Fibroblast of mammary gland (primary cell): ENCODE data around the gene AP3S2.
A peak's percentile ranks its signal among the peaks of the same experiment; 100 is the strongest.
"Not testable (repeated sequence)": the region's sequence is repeated elsewhere in the genome, so short reads cannot be mapped to it uniquely, and the experiment has no call there.

ENCODE experiments used
- DNase-seq: peaks from one replicate; pipeline ENCODE4 v3.0.0-alpha.2; 2010; ENCODE audit warnings: low read depth
- H3K4me3 ChIP-seq: 2 replicates; pipeline ENCODE4 v1.5.1; 2011; ENCODE audit warnings: low read depth, mild to moderate bottlenecking, low read length, moderate library complexity; ENCODE audit not compliant: control insufficient read depth
- CTCF ChIP-seq: conservative IDR thresholded peaks from 2 replicates; pipeline ENCODE4 v1.5.1; 2011; ENCODE audit warnings: low read depth, low read length, inconsistent platforms; ENCODE audit not compliant: control insufficient read depth, insufficient read depth

The AP3S2 gene

DNA sequence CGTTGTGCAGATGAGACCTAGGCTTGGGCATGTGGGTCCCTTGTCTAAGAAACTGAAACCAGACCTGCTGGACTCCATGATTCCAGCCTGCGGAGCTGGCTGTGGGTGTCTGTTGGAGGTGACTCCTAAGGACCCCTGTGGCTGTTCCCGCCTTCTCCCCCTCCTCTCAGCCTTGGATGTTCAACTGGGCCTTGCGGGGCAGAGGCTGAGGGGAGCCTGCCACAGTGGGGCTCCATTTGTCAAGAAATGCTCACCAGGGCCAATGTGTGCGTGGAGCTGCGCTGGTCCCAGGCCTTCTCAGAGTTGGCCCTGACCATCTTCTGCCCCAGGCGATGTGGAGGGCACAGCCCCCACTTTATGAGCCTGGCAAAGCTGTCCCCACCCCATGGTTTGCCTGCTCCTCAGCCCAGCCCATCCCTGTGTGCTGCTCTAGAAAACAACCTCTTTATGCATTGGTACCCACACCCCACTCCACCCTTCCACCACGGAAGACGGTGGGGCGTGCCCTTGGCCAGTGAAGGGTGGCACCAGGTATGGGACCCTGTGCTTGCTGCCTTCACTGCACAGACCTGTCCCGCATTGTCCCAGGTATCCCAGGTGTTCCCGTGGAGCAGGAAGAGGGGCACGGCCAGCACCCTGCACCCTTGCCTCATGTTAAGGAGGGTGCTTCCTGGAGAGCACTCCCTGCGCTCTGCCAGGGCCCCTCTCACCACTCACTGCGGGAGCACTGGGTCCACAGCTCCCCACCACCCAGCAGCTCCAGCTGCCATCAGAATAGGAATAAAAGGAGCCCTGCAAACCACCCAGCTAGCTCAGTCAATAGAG lies 109.7 kb downstream of the AP3S2 start:
- no peak for TF ChIP-seq CTCF
- no peak for DNase-seq
- H3K4me3 ChIP-seq = no peak overlapping the region

DNA sequence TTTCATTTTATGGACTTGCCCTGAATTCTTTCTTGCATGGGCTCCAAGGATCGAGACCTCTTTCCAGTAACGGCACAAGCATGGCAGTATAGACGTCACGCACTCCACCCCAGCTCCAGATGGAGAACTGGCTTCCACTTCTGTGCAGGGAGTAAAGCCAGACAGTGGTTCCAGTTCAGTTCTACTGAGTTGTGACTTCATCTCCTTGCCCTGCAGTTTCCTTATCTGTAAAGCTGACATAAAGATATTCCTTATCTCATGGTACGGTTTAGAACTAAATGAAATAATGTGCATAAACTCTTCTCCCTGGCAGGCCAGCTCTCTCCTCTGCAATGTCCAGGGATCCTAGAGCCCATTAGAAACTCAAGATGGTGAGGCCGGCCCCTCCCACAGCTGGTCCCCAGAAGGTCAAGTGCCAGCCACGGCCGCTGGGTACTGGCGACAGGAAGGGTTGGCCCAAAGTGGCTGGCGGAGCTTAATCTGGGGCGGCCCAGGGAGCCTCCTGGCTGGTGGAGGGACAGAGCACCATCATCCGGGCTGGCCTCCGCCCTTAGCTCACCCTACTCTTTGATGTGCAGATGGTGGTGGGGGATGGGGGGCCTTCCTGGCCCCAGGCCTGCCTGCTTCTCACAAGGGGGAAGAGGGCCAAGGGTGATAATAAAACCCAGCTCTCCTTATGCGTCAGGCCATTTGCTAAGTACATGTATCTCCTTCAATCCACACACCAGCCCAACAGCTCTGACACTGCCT lies 110.5 kb downstream of the AP3S2 start:
- DNase-seq = peak; percentile 83
- H3K4me3 ChIP-seq = no peak overlapping the region
- TF ChIP-seq CTCF = no peak

DNA sequence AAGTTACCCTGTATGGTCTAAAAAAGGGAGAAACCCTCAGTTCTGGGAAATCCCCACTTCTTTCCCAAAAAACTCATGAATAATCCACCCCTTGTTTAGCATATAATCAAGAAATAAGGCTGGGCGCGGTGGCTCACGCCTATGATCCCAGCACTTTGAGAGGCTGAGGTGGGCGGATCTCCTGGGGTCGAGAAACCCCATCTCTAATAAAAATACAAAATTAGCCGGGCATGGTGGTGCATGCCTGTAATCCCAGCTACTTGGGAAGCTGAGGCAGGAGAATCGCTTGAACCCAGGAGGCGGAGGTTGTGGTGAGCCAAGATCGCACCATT lies 111.2 kb downstream of the AP3S2 start:
- not testable (repeated sequence) for H3K4me3 ChIP-seq, DNase-seq

DNA sequence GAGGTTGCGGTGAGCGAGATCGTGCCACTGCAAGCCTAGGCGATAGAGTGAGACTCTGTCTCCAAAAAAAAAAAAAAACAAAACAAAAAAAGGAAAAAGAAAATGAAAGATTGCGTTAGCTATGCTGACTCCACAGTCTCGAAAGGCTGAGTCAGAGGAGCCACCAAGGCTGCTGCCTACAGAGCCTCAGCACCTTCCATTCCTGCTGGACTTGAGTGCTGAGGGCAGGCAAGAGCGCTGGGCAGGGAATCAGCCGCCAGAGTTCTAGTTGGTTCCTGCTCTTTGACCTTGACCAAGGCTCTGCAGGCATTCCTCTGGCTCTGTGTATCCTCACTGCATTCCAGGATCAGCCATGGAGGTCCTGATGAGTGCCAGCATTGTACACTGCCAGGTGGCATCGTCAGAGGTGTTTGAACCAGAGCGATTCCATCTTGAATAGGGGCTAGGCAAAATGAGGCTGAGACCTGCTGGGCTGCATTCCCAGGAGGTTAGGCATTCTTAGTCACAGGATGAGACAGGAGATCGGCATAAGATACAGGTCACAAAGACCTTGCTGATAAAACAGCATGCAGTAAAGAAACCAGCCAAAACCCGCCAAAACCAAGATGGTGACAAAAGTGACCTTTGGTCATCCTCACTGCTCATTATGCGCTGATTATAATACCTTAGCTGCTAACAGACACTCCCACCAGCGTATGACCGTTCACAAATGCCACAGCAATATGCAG lies 111.7 kb downstream of the AP3S2 start:
- no peak overlapping the region for H3K4me3 ChIP-seq
- no peak for TF ChIP-seq CTCF
- peak; percentile 70 for DNase-seq

GRCh38 chr15:89781055-89781454 lies 112.7 kb downstream of the AP3S2 start:
- no peak for TF ChIP-seq CTCF
- no peak for DNase-seq
- H3K4me3 ChIP-seq = no peak overlapping the region

DNA sequence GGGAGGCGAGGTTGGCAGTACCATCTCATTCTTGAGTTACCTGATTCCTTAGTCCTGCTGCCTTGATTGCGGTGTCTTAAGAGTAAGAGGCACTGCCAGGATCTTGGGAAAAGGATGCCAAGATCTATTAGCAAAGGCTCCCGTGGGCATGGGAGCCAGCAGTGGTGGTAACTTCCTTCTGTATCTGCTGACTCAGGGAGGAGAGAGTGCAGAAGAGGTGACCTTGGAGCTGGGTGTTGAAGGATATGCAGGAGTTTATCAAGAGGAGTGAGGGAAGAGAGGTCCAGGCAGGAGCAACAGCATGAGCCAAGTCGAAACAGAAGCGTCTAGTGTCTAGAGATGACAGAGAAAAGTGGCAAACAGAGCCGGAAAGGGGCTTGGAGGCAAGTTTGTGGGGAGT lies 113.2 kb downstream of the AP3S2 start:
- no peak for TF ChIP-seq CTCF
- no peak for DNase-seq

More for the DNA sequence above, 113.2 kb downstream of the AP3S2 start:
- H3K4me3 ChIP-seq = no peak overlapping the region
